Measurements from ENCODE around the gene TMEM250. TPM values are rescaled to one million over a fixed set of nuclear protein-coding genes. Genes with fewer than 3 reads are reported as not detected.
A peak's percentile ranks its signal among the peaks of the same experiment; 100 is the strongest.
"Not testable (repeated sequence)": the region's sequence is repeated elsewhere in the genome, so short reads cannot be mapped to it uniquely, and the experiment has no call there.

The TMEM250 gene
- polyA plus RNA-seq, 6 donors from 2014 or later: 6.8 to 26.5 (median 18.0) TPM

DNA sequence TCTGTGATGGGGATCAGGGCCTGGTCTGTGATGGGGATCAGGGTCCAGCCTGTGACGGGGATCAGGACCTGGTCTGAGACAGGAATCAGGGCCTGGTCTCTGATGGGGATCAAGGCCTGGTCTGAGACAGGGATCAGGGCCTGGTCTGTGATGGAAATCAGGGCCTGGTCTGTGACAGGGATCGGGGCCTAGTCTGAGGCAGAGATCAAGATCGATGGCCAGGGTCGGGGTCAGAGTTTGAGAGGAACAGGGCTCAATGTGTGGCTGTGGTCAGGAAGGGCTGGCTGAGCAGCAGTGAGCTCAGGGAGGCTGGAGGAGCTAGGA, 33.8 kb upstream of the TMEM250 start:
- ATAC-seq (ENCODE audit: low read depth in 2 of 2) (no peak), DNase-seq (no peak)
- H3K9me3 Mint-ChIP-seq: no peaks in the 10 kb centered on the region
- H3K4me1 Mint-ChIP-seq: no peaks in the 10 kb centered on the region
- H3K36me3 Mint-ChIP-seq: no peaks in the 10 kb centered on the region
- H3K27me3 Mint-ChIP-seq: peaks cover 0 to 25% (median 12%) of the 10 kb centered on the region in 3 donors
- no peak overlapping the region for H3K27ac Mint-ChIP-seq
- H3K4me3 Mint-ChIP-seq: peak overlapping the region in 1 of 8 donors; percentile 35

DNA sequence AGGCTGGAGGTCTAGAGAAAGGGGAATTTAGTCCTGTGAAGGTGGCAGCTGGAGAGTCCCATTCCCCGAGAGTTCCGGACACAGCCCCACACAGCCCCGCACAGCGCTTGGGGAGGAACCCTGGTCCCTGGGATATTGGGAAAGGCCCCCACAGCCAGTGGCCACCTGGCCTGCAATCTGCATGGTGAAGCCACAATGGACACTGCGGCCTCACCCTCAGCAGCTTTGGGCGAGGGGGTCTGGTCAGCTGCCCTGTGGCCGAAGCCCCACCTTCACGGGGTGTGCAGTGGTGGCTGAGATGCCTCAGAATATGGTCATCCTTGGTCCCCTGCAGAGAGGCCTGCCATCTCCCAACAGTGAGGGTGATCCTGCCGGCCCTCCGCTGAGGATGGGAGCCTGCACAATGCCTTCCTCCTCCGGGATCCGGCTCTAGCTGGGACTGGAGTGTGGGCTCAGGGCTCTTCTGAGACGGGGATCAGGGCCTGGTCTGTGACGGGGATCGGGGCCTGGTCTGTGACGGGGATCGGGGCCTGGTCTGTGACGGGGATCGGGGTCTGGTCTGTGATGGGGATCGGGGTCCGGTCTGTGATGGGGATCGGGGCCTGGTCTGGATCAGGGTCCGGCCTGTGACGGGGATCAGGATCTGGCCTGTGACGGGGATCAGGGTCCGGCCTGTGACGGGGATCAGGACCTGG, 33.3 kb upstream of the TMEM250 start:
- DNase-seq (no peak), ATAC-seq (ENCODE audit: low read depth in 2 of 2) (no peak)
- Mint-ChIP-seq H3K27ac (no peak overlapping the region), H3K36me3 (no peaks in the 10 kb centered on the region), H3K27me3 (peaks cover 0 to 20% (median 12%) of the 10 kb centered on the region in 3 donors), H3K9me3 (no peaks in the 10 kb centered on the region), H3K4me3 (peak overlapping the region in 1 of 8 donors; percentile 35), H3K4me1 (no peaks in the 10 kb centered on the region)

DNA sequence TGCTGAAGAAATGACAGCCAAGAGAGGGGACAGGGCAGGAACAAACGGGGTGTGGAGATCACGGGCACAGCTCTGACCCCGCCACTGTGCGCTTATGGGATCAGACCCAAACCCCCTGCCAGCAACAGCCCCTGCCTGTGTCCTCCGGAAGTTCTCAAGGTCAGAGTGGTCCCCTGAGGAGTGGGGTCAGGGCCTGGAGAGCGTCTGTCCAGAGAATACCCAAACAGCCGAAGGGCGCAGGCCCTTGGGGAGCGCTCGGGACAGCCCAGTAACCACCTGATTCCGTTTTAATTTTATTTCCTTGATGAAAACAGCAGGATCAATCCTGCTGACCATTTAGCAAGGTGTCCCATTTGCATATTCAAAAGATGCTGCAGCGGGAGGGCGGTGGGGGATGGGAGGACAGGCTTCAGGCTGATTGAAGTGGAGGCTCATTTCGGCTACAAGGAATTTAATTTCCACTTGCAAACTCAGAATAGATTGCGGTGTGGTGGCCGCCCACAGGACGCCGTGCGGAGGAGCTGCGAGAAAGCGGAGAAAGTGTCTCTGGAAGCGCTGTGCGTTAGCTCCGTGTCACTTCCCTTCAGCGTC, 32.6 kb upstream of the TMEM250 start:
- H3K4me1 Mint-ChIP-seq: no peaks in the 10 kb centered on the region
- H3K27ac Mint-ChIP-seq: no peak overlapping the region
- DNase-seq: no peak
- H3K4me3 Mint-ChIP-seq: no peak overlapping the region
- H3K9me3 Mint-ChIP-seq: no peaks in the 10 kb centered on the region
- H3K27me3 Mint-ChIP-seq: peaks cover 0 to 22% (median 15%) of the 10 kb centered on the region in 3 donors
- no peaks in the 10 kb centered on the region for H3K36me3 Mint-ChIP-seq
- no peak for ATAC-seq (ENCODE audit: low read depth in 2 of 2)

DNA sequence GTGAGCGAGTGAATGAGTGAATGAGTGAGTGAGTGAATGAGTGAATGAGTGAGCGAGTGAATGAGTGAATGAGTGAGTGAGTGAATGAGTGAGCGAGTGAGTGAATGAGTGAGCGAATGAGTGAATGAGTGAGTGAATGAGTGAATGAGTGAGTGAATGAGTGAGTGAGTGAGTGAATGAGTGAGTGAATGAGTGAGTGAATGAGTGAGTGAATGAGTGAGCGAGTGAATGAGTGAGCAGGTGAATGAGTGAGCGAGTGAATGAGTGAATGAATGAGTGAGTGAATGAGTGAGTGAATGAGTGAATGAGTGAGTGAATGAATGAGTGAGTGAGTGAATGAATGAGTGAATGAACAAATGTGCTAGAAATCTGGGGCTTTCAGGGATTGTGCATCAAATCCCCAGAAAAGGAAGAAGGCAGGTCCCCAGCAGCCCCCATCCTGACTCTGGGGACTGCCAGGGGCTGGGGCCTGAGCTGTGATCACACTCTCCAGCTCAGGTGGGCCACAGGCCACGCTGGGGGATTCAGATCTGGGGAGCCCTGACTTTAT, 32.1 kb upstream of the TMEM250 start:
- H3K27ac Mint-ChIP-seq; H3K9me3 Mint-ChIP-seq; DNase-seq; H3K36me3 Mint-ChIP-seq; ATAC-seq (ENCODE audit: low read depth in 2 of 2); H3K4me1 Mint-ChIP-seq; H3K4me3 Mint-ChIP-seq: not testable (repeated sequence)
- H3K27me3 Mint-ChIP-seq: peaks cover 0 to 23% (median 20%) of the 10 kb centered on the region in 3 donors

DNA sequence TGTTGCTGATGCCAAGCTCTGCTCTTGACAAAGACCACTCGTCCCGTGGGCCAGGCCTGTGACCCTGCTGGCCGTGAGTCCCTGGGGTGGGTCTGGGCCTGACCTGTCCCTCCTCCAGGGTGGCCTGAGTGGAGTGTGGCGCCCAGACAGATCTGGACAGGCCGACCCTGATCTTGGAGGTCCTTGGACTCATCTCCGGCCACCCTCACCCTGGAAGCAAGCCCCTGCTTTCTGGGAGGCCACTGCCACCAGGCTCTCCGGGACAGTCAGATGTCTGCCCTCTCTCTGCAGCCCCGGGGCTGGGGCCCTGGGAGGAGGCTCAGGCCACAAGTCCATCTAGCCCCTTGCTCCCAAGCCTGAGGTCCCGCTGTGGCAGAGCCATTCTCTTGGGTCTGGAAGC, 31.2 kb upstream of the TMEM250 start:
- DNase-seq (no peak), ATAC-seq (ENCODE audit: low read depth in 2 of 2) (no peak)
- Mint-ChIP-seq H3K27ac (no peak overlapping the region), H3K4me1 (no peaks in the 10 kb centered on the region), H3K27me3 (peaks cover 0 to 23% (median 20%) of the 10 kb centered on the region in 3 donors), H3K36me3 (no peaks in the 10 kb centered on the region), H3K9me3 (no peaks in the 10 kb centered on the region), H3K4me3 (no peak overlapping the region)

DNA sequence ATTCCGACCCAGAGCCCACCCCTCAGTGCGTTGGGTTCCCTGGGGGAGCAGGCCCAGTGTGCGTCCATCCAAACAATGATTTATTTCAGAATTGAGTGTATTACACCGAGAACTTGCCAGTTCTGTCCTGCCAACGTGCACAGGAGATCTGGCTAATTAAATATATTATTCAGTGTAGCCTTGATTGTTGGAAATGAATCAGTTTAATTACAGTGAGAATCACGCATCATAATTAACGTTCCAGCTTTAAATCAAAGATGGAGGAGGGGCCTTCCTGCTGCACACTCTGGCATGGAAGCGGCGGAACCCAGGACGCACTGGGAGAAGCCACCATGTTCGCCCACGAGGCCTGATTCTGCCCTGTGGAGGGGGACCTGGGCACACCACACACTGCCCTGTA, 30.7 kb upstream of the TMEM250 start:
- no peak for ATAC-seq (ENCODE audit: low read depth in 2 of 2)
- H3K9me3 Mint-ChIP-seq: no peaks in the 10 kb centered on the region
- H3K27me3 Mint-ChIP-seq: peaks cover 0 to 24% (median 19%) of the 10 kb centered on the region in 3 donors
- DNase-seq: no peak
- H3K4me1 Mint-ChIP-seq: no peaks in the 10 kb centered on the region
- no peaks in the 10 kb centered on the region for H3K36me3 Mint-ChIP-seq
- no peak overlapping the region for H3K27ac Mint-ChIP-seq
- no peak overlapping the region for H3K4me3 Mint-ChIP-seq

DNA sequence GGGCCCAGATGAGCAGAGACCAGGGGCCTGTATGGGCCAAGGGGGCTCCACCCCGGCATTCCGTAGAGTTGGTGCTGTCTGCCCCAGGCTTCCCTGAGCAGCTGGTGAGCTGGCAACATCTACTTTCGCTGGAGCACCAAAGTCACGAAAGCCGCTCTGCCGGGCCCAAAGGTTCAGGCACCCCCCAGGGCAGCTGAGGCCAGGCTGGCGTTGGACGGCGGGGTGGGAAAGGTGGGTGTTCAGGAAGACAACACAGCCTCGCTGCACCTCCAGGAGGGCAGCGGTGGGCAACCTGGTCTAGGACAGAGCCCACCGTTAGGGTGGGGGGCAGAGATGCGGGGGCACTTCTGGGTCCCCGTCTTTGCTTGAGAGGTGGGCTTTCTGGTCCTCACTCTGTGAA, 30.1 kb upstream of the TMEM250 start:
- Mint-ChIP-seq H3K4me1 (no peaks in the 10 kb centered on the region), H3K27ac (no peak overlapping the region), H3K36me3 (no peaks in the 10 kb centered on the region), H3K27me3 (peaks cover 0 to 30% (median 19%) of the 10 kb centered on the region in 3 donors), H3K4me3 (no peak overlapping the region), H3K9me3 (no peaks in the 10 kb centered on the region)
- no peak for DNase-seq
- no peak for ATAC-seq (ENCODE audit: low read depth in 2 of 2)

DNA sequence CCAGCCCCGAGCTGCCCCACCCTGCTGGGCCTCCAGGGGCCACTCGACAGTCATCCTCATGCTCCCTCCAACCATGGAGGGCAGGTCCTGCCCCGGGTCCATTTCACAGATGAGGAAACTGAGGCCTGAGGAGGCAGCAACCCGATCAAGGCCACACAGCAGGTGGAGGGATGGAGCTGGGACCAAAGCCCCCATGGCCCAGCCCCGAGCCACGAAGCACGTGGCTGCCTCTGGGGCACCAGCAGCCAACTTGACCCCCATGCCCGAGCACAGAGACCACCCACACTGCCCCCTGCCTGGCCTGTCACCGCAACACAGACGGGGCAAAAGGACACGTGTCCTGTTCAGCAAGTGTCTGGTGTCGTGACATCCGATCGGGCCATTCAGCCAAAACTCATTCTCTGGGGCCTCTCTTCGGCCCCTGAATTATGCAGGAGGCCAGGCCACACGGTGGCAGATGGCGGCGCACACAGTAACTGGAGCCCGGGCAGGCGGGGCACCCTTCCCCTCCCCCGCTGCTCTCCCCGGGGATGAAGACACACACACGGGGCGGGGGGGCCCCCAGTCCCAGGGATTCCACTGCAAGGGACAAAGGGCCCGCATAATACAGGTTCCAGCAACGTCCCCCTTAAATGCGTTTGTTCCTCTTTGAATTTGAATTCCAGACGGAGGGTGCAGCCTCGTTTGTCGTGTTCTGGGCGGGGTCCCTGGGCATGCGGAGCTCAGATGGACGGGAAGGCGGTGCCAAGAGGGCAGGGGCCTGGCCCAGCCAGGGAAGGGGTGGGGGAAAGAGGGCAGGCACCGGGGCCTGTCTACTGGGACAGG, 29.4 kb upstream of the TMEM250 start:
- H3K27me3 Mint-ChIP-seq: peaks cover 0 to 31% (median 19%) of the 10 kb centered on the region in 3 donors
- ATAC-seq (ENCODE audit: low read depth in 2 of 2) (no peak), DNase-seq (no peak)
- H3K9me3 Mint-ChIP-seq: no peaks in the 10 kb centered on the region
- no peak overlapping the region for H3K4me3 Mint-ChIP-seq
- no peaks in the 10 kb centered on the region for H3K36me3 Mint-ChIP-seq
- no peak overlapping the region for H3K27ac Mint-ChIP-seq
- H3K4me1 Mint-ChIP-seq: no peaks in the 10 kb centered on the region

DNA sequence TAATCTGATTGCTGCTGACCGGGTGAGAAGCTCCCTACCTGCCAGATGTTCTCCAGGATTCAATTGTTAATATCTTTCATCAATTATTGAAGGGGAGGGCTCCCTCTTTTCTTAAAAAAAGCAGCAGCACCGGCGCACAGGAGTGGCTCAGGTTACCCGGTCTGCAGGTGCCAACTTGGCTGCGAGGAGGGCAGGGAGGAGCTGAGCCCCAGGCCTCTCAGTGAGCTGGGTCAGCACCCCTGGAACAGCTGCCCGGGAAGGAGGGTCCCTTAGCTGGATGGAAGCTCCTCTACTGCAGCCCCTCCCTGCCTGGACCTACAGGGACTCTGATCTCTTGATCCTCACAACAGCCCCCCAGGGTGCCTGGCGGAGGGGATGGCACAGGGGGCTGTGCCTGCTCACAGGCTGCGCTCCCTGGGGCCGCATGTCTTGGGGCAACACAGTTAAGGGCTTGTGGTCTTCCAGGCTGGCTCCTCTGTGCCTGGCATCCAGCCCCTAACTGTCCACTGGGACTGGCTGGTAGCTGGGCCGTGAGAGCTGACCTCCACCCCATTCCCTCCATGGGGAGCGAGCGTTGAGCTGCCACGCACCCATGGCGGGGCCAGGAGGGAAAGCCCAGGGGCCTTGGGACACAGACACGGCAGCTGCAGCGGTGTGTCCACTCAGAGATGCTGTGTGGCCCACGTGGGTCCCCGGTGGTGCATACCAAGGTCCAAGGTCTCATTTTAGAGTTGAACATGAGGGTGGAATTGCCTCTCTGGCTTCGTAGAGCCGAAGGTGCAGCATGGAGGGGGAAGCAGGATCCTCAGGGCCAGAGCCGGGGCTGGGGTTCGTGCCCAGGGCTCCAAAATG, 28.6 kb upstream of the TMEM250 start:
- no peak for ATAC-seq (ENCODE audit: low read depth in 2 of 2)
- H3K36me3 Mint-ChIP-seq: no peaks in the 10 kb centered on the region
- no peaks in the 10 kb centered on the region for H3K4me1 Mint-ChIP-seq
- no peak for DNase-seq
- H3K9me3 Mint-ChIP-seq: no peaks in the 10 kb centered on the region
- H3K4me3 Mint-ChIP-seq: no peak overlapping the region
- H3K27ac Mint-ChIP-seq: no peak overlapping the region
- H3K27me3 Mint-ChIP-seq: peaks cover 0 to 31% (median 19%) of the 10 kb centered on the region in 3 donors

DNA sequence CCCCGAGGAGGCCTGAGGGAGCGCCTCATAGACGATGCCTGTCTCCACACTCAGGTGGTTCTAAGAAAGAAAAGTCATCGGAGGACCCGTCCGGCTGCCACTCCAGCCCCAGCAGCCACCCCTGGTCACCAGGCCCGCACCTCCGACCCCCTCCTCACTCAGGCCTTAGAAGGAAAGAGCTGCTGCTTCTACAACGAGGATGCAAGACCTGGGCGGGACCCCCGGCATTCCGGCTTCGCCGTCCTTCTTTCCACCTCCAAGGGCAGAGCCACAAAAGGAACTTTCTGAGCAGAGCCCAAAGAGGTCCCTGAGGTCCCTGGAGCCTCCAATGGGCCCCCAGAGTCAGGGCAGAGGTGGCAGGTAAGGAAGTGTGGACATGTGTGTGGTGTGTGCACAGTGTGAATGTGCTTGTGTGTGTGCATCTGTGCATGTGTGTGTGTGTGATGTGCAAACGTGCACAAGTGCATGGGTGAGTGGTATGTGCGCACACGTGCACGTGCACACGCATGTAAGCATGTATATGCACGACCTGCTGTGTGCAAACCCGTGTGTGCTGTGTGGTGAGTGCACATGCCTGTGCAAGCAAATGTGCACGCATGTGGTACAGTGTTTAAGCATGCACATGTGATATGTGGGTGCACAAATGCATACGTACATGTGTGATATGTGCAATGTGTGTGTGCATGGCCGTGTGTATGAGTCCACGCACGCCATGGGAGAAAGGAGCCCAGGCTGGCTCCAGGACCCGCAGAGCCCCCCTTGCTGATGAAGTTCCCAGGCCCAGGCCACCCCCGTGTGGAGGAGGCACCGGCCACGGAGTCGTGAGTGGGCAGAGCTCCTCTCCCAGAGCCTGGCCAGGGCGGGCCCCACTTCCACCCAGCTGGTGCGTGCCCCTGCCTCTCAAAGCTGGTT, 27.7 kb upstream of the TMEM250 start:
- DNase-seq (no peak), ATAC-seq (ENCODE audit: low read depth in 2 of 2) (no peak)
- no peak overlapping the region for H3K27ac Mint-ChIP-seq
- H3K27me3 Mint-ChIP-seq: peaks cover 0 to 31% (median 19%) of the 10 kb centered on the region in 3 donors
- H3K4me1 Mint-ChIP-seq: no peaks in the 10 kb centered on the region
- no peak overlapping the region for H3K4me3 Mint-ChIP-seq
- H3K9me3 Mint-ChIP-seq: no peaks in the 10 kb centered on the region
- no peaks in the 10 kb centered on the region for H3K36me3 Mint-ChIP-seq

DNA sequence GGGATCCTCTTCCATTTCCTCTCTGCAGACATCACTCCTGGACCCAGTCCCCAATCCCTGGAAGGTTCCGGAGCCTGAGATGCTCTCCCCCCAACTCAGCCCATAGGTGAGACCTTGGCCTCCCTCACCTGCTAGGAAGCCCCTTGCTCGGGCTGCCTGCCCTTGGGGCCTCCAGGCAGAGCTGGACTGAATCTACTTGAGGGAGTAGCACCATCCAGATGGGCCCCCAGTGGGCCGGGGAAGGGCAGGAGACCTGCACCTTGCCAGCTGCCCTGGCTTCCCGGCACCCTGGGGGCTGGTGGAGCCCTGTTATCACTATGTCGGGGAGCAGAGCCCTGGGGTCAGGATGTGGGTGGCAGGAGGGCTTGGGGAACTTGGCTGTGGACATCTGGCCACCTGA, 26.9 kb upstream of the TMEM250 start:
- no peaks in the 10 kb centered on the region for H3K36me3 Mint-ChIP-seq
- peaks cover 0 to 31% (median 19%) of the 10 kb centered on the region in 3 donors for H3K27me3 Mint-ChIP-seq

DNA sequence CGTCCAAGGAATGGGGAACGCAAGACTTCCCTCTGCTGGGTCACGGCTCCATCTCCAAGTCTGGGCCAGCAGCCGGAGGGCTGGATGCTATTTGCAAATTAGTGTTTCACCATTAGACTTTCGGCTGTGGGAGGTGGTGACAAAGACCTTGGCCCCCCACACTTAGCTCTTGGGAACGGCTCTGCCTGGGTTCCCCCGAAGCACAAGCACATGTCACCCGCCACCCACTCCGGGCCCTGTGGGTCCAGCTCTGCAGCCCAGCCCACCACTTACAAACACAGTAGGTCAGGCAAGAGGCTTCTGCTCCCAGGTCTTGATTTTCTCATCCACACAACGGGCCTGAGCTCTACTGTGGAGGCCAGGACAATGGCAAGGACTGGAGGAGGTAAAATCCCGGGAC, 25.8 kb upstream of the TMEM250 start:
- no peak overlapping the region for H3K4me3 Mint-ChIP-seq
- H3K9me3 Mint-ChIP-seq: no peaks in the 10 kb centered on the region
- H3K4me1 Mint-ChIP-seq: no peaks in the 10 kb centered on the region
- ATAC-seq (ENCODE audit: low read depth in 2 of 2) (no peak), DNase-seq (no peak)
- H3K27ac Mint-ChIP-seq: no peak overlapping the region
- peaks cover 0 to 31% (median 19%) of the 10 kb centered on the region in 3 donors for H3K27me3 Mint-ChIP-seq
- no peaks in the 10 kb centered on the region for H3K36me3 Mint-ChIP-seq

More for the DNA sequence above, 26.9 kb upstream of the TMEM250 start:
- ATAC-seq (ENCODE audit: low read depth in 2 of 2): no peak
- H3K4me3 Mint-ChIP-seq: no peak overlapping the region
- DNase-seq: no peak
- H3K4me1 Mint-ChIP-seq: no peaks in the 10 kb centered on the region
- peak overlapping the region in 1 of 6 donors; percentile 90 for H3K27ac Mint-ChIP-seq
- no peaks in the 10 kb centered on the region for H3K9me3 Mint-ChIP-seq

All from naive B cell (primary cell).